GM23338 (cell line): Measurements from ENCODE around the gene PRAC1. TPM values are rescaled to one million over a fixed set of nuclear protein-coding genes. Genes with fewer than 3 reads are reported as not detected.
A peak's percentile ranks its signal among the peaks of the same experiment; 100 is the strongest.

Experiments used
- ATAC-seq: fragments of 200-7000 bp; cut with Tn5 transposase; 3 replicates; pipeline ENCODE4 v1.9.1; 2020
- DNase-seq: peaks from one replicate; pipeline ENCODE4 v3.0.0-alpha.2; 2015; ENCODE audit warnings: low spot score
- H2AFZ ChIP-seq: fragments of 200-600 bp; sonication (generic); 2 replicates; pipeline ENCODE4 v1.8.0; 2016; ENCODE audit warnings: antibody characterized with exemption, mild to moderate bottlenecking, moderate library complexity
- H3F3A ChIP-seq: fragments of 200-600 bp; sonication (generic); replicated peaks from 2 replicates; pipeline ENCODE4 v1.8.0; 2017; ENCODE audit warnings: antibody characterized with exemption, mixed run types, low read depth
- H3K27ac ChIP-seq: fragments of 200-600 bp; sonication (generic); 2 replicates; pipeline ENCODE4 v1.6.1; 2016; ENCODE audit warnings: low read depth
- H3K27me3 ChIP-seq: fragments of 200-600 bp; sonication (generic); 2 replicates; pipeline ENCODE4 v1.8.0; 2016; ENCODE audit warnings: mild to moderate bottlenecking, mixed run types, moderate library complexity; ENCODE audit not compliant: insufficient read depth
- H3K36me3 ChIP-seq: fragments of 200-600 bp; sonication (generic); 2 replicates; pipeline ENCODE4 v1.8.0; 2016; ENCODE audit warnings: mild to moderate bottlenecking; ENCODE audit not compliant: insufficient read depth
- H3K4me1 ChIP-seq: fragments of 200-600 bp; sonication (generic); 2 replicates; pipeline ENCODE4 v1.8.0; 2016; ENCODE audit warnings: mild to moderate bottlenecking, moderate library complexity; ENCODE audit not compliant: insufficient read depth
- H3K4me2 ChIP-seq: fragments of 200-600 bp; sonication (generic); 2 replicates; pipeline ENCODE4 v1.7.1; 2017; ENCODE audit warnings: mixed run types
- H3K4me3 ChIP-seq: fragments of 200-600 bp; sonication (generic); 2 replicates; pipeline ENCODE4 v1.6.1; 2016; ENCODE audit warnings: mixed run types
- H3K79me2 ChIP-seq: fragments of 200-600 bp; sonication (generic); replicated peaks from 2 replicates; pipeline ENCODE4 v1.8.0; 2017; ENCODE audit warnings: mild to moderate bottlenecking; ENCODE audit not compliant: insufficient read depth
- H3K9me2 ChIP-seq: fragments of 200-600 bp; sonication (generic); 2 replicates; pipeline ENCODE4 v1.8.0; 2017; ENCODE audit not compliant: insufficient read depth
- H4K20me1 ChIP-seq: fragments of 200-600 bp; sonication (generic); replicated peaks from 2 replicates; pipeline ENCODE4 v1.8.0; 2017; ENCODE audit warnings: mild to moderate bottlenecking; ENCODE audit not compliant: insufficient read depth
- H3K27ac Mint-ChIP-seq: 2 replicates; pipeline ENCODE4 v1.8.0; 2020; ENCODE audit warnings: inconsistent platforms, mild to moderate bottlenecking, moderate library complexity, mixed read lengths
- H3K27me3 Mint-ChIP-seq: 3 replicates; pipeline ENCODE4 v1.8.0; 2022; ENCODE audit warnings: low read depth, mild to moderate bottlenecking, moderate library complexity, mixed read lengths, inconsistent platforms; ENCODE audit not compliant: insufficient read depth, poor library complexity
- H3K36me3 Mint-ChIP-seq: 3 replicates; pipeline ENCODE4 v1.8.0; 2021; ENCODE audit warnings: low read depth, mild to moderate bottlenecking, inconsistent platforms, moderate library complexity, mixed read lengths
- H3K4me1 Mint-ChIP-seq: 3 replicates; pipeline ENCODE4 v1.8.0; 2020; ENCODE audit warnings: mild to moderate bottlenecking, inconsistent platforms, mixed read lengths
- H3K4me3 Mint-ChIP-seq: 3 replicates; pipeline ENCODE4 v1.8.0; 2021; ENCODE audit warnings: moderate library complexity, mild to moderate bottlenecking, inconsistent platforms, mixed read lengths
- H3K9me3 Mint-ChIP-seq: 3 replicates; pipeline ENCODE4 v1.8.0; 2020; ENCODE audit warnings: moderate library complexity, mild to moderate bottlenecking, inconsistent platforms, mixed read lengths
- EZH2phosphoT487 ChIP-seq: fragments of 200-600 bp; sonication (generic); IDR thresholded peaks from one replicate; pipeline ENCODE4 v1.8.1; 2018; ENCODE audit warnings: antibody characterized with exemption; ENCODE audit not compliant: unreplicated experiment
- JUNB ChIP-seq: IDR thresholded peaks from one replicate; pipeline ENCODE4 v1.6.1; 2016; ENCODE audit warnings: antibody characterized with exemption; ENCODE audit not compliant: unreplicated experiment
- STAT1 ChIP-seq: IDR thresholded peaks from one replicate; pipeline ENCODE4 v1.6.1; 2016; ENCODE audit warnings: antibody characterized with exemption; ENCODE audit not compliant: unreplicated experiment
- microRNA counts: library from miRNA; unstranded; fragments of <30 nt; microRNA quantifications from one replicate; lab custom pipeline; 2017
- microRNA-seq: library from miRNA; unstranded; fragments of <30 nt; microRNA quantifications from one replicate; pipeline ENCODE4, GENCODE V29; 2017
- polyA plus RNA-seq: library from polyadenylated mRNA; unstranded; fragments of >200 nt; fragmentation: Nextera tagmentation; extraction: Ambion mirVana; gene quantifications from 2 replicates; pipeline ENCODE4 v1.2.1, GENCODE V29; 2016
- small RNA-seq: library from RNA; depleted of rRNA; stranded (forward); fragments of <200 nt; gene quantifications from one replicate; pipeline ENCODE3, GENCODE V24; 2014; ENCODE audit warnings: low replicate concordance
- total RNA-seq: library from RNA; depleted of rRNA; stranded (reverse); fragments of >200 nt; shearing (Covaris generic); gene quantifications from 2 replicates; pipeline ENCODE4 v1.2.3, GENCODE V29; 2014; rRNA removed
- TF ChIP-seq, protein P1 (sequence below): IDR thresholded peaks from one replicate; pipeline ENCODE4 v1.6.1; 2018; ENCODE audit warnings: antibody characterized with exemption; ENCODE audit not compliant: unreplicated experiment
- TF ChIP-seq, protein P2 (sequence below), 2 experiments: fragments of 200-600 bp in 1 of 2; sonication (generic) in 1 of 2; conservative IDR thresholded peaks; 2 replicates each; pipeline versions ENCODE4 v1.5.1 to v1.6.1; 2016 to 2017; ENCODE audit warnings: antibody characterized with exemption in 2 of 2, low read depth in 2 of 2, mild to moderate bottlenecking in 2 of 2, moderate library complexity in 1 of 2

PRAC1 gene
- total and polyA plus RNA-seq, 2 experiments from 2014 or later: not detected

DNA sequence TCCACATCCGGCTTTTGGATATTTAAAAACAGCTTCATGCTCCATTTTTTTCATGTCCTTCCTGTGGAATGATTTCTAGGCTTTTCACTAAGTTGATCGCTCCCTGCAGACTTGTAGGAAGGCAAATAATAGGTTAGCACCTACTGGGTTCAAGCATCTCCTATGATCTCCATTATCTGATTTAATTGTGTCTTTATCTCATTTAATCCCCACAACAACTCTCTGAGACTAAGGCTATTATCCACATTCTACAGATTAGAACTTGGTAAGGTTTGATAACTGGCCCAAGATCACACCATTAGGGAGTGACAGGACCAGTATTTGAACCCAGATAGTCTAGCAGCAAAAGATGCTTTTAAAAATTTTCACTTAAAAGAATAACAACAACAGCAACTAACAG, 50.0 kb downstream of the PRAC1 start:
- ATAC-seq (no peak), DNase-seq (no peak)
- Histone ChIP-seq H3K4me2 (peak overlapping the region; percentile 59; the same call in 1 of the 2 replicates), H3K27me3 (peaks cover 67% of the 10 kb centered on the region), H3F3A (no peaks in the 10 kb centered on the region), H4K20me1 (no peaks in the 10 kb centered on the region), H3K4me1 (no peaks in the 10 kb centered on the region), H3K79me2 (no peaks in the 10 kb centered on the region), H3K27ac (no peak overlapping the region), H3K36me3 (no peaks in the 10 kb centered on the region), H3K4me3 (peak overlapping the region; percentile 40; the same call in 1 of the 2 replicates), H2AFZ (peak overlapping the region; percentile 40; the same call in 1 of the 2 replicates), H3K9me2 (no peaks in the 10 kb centered on the region)
- no peaks in the 10 kb centered on the region for H3K9me3 Mint-ChIP-seq
- H3K27ac Mint-ChIP-seq: no peak overlapping the region
- H3K27me3 Mint-ChIP-seq: peaks cover 32% of the 10 kb centered on the region
- no peak for TF ChIP-seq JUNB
- no peak for TF ChIP-seq EZH2phosphoT487
- TF ChIP-seq, protein P1, sequence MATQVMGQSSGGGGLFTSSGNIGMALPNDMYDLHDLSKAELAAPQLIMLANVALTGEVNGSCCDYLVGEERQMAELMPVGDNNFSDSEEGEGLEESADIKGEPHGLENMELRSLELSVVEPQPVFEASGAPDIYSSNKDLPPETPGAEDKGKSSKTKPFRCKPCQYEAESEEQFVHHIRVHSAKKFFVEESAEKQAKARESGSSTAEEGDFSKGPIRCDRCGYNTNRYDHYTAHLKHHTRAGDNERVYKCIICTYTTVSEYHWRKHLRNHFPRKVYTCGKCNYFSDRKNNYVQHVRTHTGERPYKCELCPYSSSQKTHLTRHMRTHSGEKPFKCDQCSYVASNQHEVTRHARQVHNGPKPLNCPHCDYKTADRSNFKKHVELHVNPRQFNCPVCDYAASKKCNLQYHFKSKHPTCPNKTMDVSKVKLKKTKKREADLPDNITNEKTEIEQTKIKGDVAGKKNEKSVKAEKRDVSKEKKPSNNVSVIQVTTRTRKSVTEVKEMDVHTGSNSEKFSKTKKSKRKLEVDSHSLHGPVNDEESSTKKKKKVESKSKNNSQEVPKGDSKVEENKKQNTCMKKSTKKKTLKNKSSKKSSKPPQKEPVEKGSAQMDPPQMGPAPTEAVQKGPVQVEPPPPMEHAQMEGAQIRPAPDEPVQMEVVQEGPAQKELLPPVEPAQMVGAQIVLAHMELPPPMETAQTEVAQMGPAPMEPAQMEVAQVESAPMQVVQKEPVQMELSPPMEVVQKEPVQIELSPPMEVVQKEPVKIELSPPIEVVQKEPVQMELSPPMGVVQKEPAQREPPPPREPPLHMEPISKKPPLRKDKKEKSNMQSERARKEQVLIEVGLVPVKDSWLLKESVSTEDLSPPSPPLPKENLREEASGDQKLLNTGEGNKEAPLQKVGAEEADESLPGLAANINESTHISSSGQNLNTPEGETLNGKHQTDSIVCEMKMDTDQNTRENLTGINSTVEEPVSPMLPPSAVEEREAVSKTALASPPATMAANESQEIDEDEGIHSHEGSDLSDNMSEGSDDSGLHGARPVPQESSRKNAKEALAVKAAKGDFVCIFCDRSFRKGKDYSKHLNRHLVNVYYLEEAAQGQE: no peak
- TF ChIP-seq, protein P2, sequence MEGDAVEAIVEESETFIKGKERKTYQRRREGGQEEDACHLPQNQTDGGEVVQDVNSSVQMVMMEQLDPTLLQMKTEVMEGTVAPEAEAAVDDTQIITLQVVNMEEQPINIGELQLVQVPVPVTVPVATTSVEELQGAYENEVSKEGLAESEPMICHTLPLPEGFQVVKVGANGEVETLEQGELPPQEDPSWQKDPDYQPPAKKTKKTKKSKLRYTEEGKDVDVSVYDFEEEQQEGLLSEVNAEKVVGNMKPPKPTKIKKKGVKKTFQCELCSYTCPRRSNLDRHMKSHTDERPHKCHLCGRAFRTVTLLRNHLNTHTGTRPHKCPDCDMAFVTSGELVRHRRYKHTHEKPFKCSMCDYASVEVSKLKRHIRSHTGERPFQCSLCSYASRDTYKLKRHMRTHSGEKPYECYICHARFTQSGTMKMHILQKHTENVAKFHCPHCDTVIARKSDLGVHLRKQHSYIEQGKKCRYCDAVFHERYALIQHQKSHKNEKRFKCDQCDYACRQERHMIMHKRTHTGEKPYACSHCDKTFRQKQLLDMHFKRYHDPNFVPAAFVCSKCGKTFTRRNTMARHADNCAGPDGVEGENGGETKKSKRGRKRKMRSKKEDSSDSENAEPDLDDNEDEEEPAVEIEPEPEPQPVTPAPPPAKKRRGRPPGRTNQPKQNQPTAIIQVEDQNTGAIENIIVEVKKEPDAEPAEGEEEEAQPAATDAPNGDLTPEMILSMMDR (conservative IDR thresholded peaks at IDR 0.05; ENCODE audit: low read depth in 2 of 2): no peak
- no peak for TF ChIP-seq STAT1
- no peak overlapping the region for H3K4me3 Mint-ChIP-seq
- H3K36me3 Mint-ChIP-seq: no peaks in the 10 kb centered on the region
- H3K4me1 Mint-ChIP-seq: peaks cover 6% of the 10 kb centered on the region; the same call in 1 of the 3 replicates

MicroRNAs encoded within 50 kb of the gene (microRNA counts, 767-probe panel; counts per million panel counts)
- not detected for microRNA hsa-miR-3185 (lab: Ali Mortazavi, UCI)

Small RNA genes lying within 50 kb of the gene (microRNA-seq; reads per million reads assigned to microRNA genes)
- gene MIR3185: not detected

Small RNA genes lying within 50 kb of the gene (small RNA-seq; reads per million reads assigned to genes)
- not detected for gene AC091179.2
- gene COX6B1P2: not detected
- gene MIR3185: not detected
- not detected for gene RF02132
- gene RF02133: not detected
- not detected for gene RN7SL125P

Other genes starting within 250 kb of the PRAC1 start
- not detected in 2 replicates for gene HOXB1, start 191.5 kb downstream of the PRAC1 start, total RNA-seq
- gene HOXB1, start 191.5 kb downstream of the PRAC1 start, polyA plus RNA-seq: not detected in 2 replicates
- gene HOXB2, start 177.4 kb downstream of the PRAC1 start, total RNA-seq: not detected in 2 replicates
- 0.37 TPM in 1 of 2 replicates, not detected in the other for gene HOXB2, start 177.4 kb downstream of the PRAC1 start, polyA plus RNA-seq
- gene HOXB4, start 144.2 kb downstream of the PRAC1 start, total RNA-seq: not detected in 2 replicates
- gene HOXB4, start 144.2 kb downstream of the PRAC1 start, polyA plus RNA-seq: not detected in 2 replicates
- gene HOXB3, start 132.3 kb downstream of the PRAC1 start, total RNA-seq: 0.17 TPM in 1 of 2 replicates, not detected in the other
- gene HOXB3, start 132.3 kb downstream of the PRAC1 start, polyA plus RNA-seq: not detected in 2 replicates
- not detected in 2 replicates for gene HOXB5, start 128.7 kb downstream of the PRAC1 start, total RNA-seq
- gene HOXB5, start 128.7 kb downstream of the PRAC1 start, polyA plus RNA-seq: not detected in 2 replicates
- not detected in 2 replicates for gene HOXB6, start 117.5 kb downstream of the PRAC1 start, total RNA-seq
- gene HOXB6, start 117.5 kb downstream of the PRAC1 start, polyA plus RNA-seq: not detected in 2 replicates
- gene HOXB7, start 111.5 kb downstream of the PRAC1 start, total RNA-seq: not detected in 2 replicates
- not detected in 2 replicates for gene HOXB7, start 111.5 kb downstream of the PRAC1 start, polyA plus RNA-seq
- not detected in 2 replicates for gene HOXB8, start 107.2 kb downstream of the PRAC1 start, total RNA-seq
- gene HOXB8, start 107.2 kb downstream of the PRAC1 start, polyA plus RNA-seq: not detected in 2 replicates
- not detected in 2 replicates for gene HOXB9, start 96.2 kb downstream of the PRAC1 start, total RNA-seq
- gene HOXB9, start 96.2 kb downstream of the PRAC1 start, polyA plus RNA-seq: not detected in 2 replicates
- not detected in 2 replicates for gene PRAC2, start 667 bp upstream of the PRAC1 start, total RNA-seq
- not detected in 2 replicates for gene PRAC2, start 667 bp upstream of the PRAC1 start, polyA plus RNA-seq
- not detected in 2 replicates for gene HOXB13, start 6.2 kb upstream of the PRAC1 start, total RNA-seq
- not detected in 2 replicates for gene HOXB13, start 6.2 kb upstream of the PRAC1 start, polyA plus RNA-seq
- gene TTLL6, start 94.7 kb upstream of the PRAC1 start, total RNA-seq: 1.9 and 2.3 TPM in 2 replicates
- 3.5 and 4.7 TPM in 2 replicates for gene TTLL6, start 94.7 kb upstream of the PRAC1 start, polyA plus RNA-seq
- gene CALCOCO2, start 108.5 kb upstream of the PRAC1 start, total RNA-seq: 14.4 and 24.8 TPM in 2 replicates
- gene CALCOCO2, start 108.5 kb upstream of the PRAC1 start, polyA plus RNA-seq: 12.5 and 16.3 TPM in 2 replicates
- gene ATP5MC1, start 170.3 kb upstream of the PRAC1 start, total RNA-seq: 123 and 157 TPM in 2 replicates
- 450 and 456 TPM in 2 replicates for gene ATP5MC1, start 170.3 kb upstream of the PRAC1 start, polyA plus RNA-seq
- gene UBE2Z, start 185.9 kb upstream of the PRAC1 start, total RNA-seq: 74.1 and 78.5 TPM in 2 replicates
- gene UBE2Z, start 185.9 kb upstream of the PRAC1 start, polyA plus RNA-seq: 30.1 and 34.1 TPM in 2 replicates
- gene SNF8, start 222.3 kb upstream of the PRAC1 start, total RNA-seq: 88.5 and 114 TPM in 2 replicates
- gene SNF8, start 222.3 kb upstream of the PRAC1 start, polyA plus RNA-seq: 103 and 113 TPM in 2 replicates
- not detected in 2 replicates for gene GIP, start 246.1 kb upstream of the PRAC1 start, total RNA-seq
- gene GIP, start 246.1 kb upstream of the PRAC1 start, polyA plus RNA-seq: 0.43 and 1.3 TPM in 2 replicates